Measurements from ENCODE around the gene CCDC126.
A peak's percentile ranks its signal among the peaks of the same experiment; 100 is the strongest.

- TF ChIP-seq CTCF (IDR thresholded peaks at IDR 0.05) (peak; percentile 45 to 84 (median 80)), POLR2A (IDR thresholded peaks at IDR 0.05) (peak in 1 of 4 donors; percentile 19)
Measured at GRCh38 chr7:23679898-23680413, 82.8 kb downstream of the CCDC126 start, which contains the start of gene FAM221A.
